GM23248 (cell line): ENCODE results near the gene FNDC3B.

Source experiments
- EZH2 ChIP-seq: fragments of 200-600 bp; sonication (generic); IDR thresholded peaks from 2 replicates; pipeline ENCODE4 v1.6.1; 2018; ENCODE audit warnings: antibody characterized with exemption, mild to moderate bottlenecking; ENCODE audit not compliant: insufficient read depth, poor library complexity, severe bottlenecking
- EZH2phosphoT487 ChIP-seq: fragments of 200-600 bp; sonication (generic); IDR thresholded peaks from 2 replicates; pipeline ENCODE4 v1.6.1; 2018; ENCODE audit warnings: antibody characterized with exemption, moderate library complexity, mild to moderate bottlenecking, low read depth; ENCODE audit not compliant: insufficient read depth

GRCh38 chr3:172291650-172292049 lies 252.3 kb downstream of the FNDC3B start:
- TF ChIP-seq EZH2 (no peak), EZH2phosphoT487 (no peak)
